HG03520 (cell line): Measurements from ENCODE around the gene GRID1.
"Not testable (repeated sequence)": the region's sequence is repeated elsewhere in the genome, so short reads cannot be mapped to it uniquely, and the experiment has no call there.

Experiments
- ATAC-seq: cut with Tn5 transposase; IDR thresholded peaks from one replicate; pipeline ENCODE4 v1.9.1; 2021; ENCODE audit warnings: mild to moderate bottlenecking, moderate library complexity; ENCODE audit not compliant: unreplicated experiment

The GRID1 gene

GRCh38 chr10:86176850-86177536 lies 189.6 kb downstream of the GRID1 start:
- no peak for ATAC-seq

- ATAC-seq = not testable (repeated sequence)
Measured at GRCh38 chr10:86175476-86175875, 191.1 kb downstream of the GRID1 start.

- ATAC-seq = no peak
Measured at GRCh38 chr10:86172301-86172700, 194.3 kb downstream of the GRID1 start.

GRCh38 chr10:86170255-86171108 lies 196.1 kb downstream of the GRID1 start:
- ATAC-seq = peak; percentile 63

- no peak for ATAC-seq
Measured at GRCh38 chr10:86169506-86170254, 196.9 kb downstream of the GRID1 start.

- no peak for ATAC-seq
Measured at GRCh38 chr10:86169066-86169465, 197.5 kb downstream of the GRID1 start.

GRCh38 chr10:86168256-86168655 lies 198.3 kb downstream of the GRID1 start:
- no peak for ATAC-seq

- no peak for ATAC-seq
Measured at GRCh38 chr10:86167762-86168128, 198.8 kb downstream of the GRID1 start.

GRCh38 chr10:86167121-86167761 lies 199.4 kb downstream of the GRID1 start:
- no peak for ATAC-seq

- ATAC-seq = no peak
Measured at GRCh38 chr10:86165666-86166065, 200.9 kb downstream of the GRID1 start.

- ATAC-seq = no peak
Measured at GRCh38 chr10:86164960-86165630, 201.5 kb downstream of the GRID1 start.

- ATAC-seq = no peak
Measured at GRCh38 chr10:86164174-86164774, 202.3 kb downstream of the GRID1 start.

GRCh38 chr10:86163522-86164173 lies 202.9 kb downstream of the GRID1 start:
- no peak for ATAC-seq

- ATAC-seq = no peak
Measured at GRCh38 chr10:86162696-86163400, 203.7 kb downstream of the GRID1 start.

GRCh38 chr10:86162036-86162435 lies 204.6 kb downstream of the GRID1 start:
- no peak for ATAC-seq

- no peak for ATAC-seq
Measured at GRCh38 chr10:86160890-86161585, 205.6 kb downstream of the GRID1 start.

GRCh38 chr10:86159797-86160196 lies 206.8 kb downstream of the GRID1 start:
- no peak for ATAC-seq
